GM18907 (cell line): Measurements from ENCODE around the gene GNPTAB.
"Not testable (repeated sequence)": the region's sequence is repeated elsewhere in the genome, so short reads cannot be mapped to it uniquely, and the experiment has no call there.

Experiments
- ATAC-seq: cut with Tn5 transposase; IDR thresholded peaks from one replicate; pipeline ENCODE4 v1.9.1; 2021; ENCODE audit warnings: mild to moderate bottlenecking, moderate library complexity; ENCODE audit not compliant: unreplicated experiment

GNPTAB gene

DNA sequence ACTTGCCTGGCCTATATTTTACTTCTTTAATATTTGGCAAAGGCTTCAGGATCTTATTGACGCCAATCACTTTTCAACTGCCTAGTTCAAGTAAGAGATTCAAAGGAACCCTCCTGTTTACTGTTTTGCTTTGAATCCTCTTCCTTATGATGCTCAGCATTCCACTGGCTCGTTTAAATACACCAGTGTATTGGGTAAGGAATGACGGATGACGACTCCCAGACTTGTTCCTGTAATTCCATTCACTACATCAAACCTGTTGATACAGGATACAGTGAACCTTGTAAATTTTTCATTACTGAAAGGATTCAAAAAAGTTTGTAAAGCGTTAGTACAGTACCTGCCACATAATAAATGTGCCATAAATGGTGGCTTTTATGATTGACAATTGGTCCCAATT, 89.8 kb downstream of the GNPTAB start:
- ATAC-seq, result no peak

DNA sequence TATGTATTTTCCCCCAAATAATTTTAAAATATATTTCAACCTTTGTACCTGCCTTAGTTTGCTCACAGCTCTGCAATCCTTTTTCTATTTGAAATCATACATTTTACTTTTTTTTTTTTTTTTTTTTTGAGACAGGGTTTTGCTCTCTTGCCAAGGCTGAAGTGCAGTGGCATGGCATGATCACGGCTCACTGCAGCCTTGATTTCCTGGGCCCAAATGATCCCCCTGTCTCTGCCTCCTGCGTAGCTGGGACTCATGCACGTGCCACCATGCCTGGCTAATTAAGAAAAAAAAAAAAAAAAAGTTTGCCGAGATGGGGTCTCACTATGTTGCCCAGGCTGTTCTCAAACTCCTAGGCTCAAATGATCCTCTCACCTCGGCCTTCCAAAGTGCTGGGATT, 90.2 kb downstream of the GNPTAB start:
- ATAC-seq, result no peak

DNA sequence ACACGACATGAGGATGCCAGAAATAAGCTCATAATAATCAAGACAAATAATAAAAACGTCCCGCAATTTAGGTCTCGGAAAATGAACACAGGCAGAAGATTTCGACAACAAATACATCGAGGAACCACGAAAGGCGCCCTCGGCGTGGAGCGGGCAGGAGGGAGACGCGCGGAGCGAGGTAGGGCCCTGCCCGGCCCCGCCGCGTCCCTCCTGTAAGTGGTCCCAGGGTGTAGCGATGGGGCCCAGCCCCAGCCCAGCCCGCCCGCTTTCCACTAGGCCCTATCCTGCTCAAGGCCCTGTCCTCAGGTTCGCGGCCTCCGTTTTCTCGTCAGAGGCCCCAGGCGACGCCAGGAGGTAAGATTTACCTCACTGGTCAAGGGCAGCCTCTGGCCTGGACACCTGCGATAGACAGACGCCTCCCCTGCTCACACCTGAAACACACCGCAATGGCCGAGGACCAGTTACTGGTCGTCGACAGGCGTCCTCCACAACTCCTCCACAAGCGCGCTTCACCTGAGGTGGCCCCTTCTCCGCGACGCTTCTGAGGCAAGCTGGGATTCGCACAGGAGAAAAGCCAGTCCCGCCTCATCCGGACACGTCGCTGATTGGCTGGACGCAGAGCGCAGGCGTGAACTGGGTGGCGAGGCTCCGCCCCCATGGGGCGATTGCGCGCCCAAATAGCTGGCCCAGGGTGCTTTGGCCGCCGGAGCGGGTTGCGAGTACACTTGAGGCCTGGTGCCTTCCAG, 91.7 kb downstream of the GNPTAB start, which contains the start of gene SYCP3:
TSS of gene SYCP3 (minus strand) at position 543 of the 746 bp plus-strand sequence. CDS start 1,527 bp downstream, outside the sequence.
- ATAC-seq, result no peak

DNA sequence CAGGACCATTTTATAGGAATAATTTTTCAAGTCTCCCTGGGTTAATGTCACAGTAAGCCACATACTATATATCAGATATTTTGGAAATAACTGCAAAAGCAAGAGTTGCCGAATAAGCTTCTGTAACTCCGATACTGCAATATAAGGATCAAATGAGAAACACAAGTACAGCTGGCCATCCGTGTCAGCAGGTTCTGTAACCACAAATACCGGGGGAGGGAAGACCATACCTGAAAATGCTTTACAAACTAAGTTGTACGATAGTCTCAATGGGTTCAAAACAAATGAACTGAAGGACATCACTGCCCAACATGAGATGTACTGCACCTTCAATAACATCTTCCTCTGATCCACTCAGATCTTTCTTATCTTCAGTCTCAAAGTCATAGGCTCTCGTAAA, 93.3 kb downstream of the GNPTAB start:
- no peak for ATAC-seq

DNA sequence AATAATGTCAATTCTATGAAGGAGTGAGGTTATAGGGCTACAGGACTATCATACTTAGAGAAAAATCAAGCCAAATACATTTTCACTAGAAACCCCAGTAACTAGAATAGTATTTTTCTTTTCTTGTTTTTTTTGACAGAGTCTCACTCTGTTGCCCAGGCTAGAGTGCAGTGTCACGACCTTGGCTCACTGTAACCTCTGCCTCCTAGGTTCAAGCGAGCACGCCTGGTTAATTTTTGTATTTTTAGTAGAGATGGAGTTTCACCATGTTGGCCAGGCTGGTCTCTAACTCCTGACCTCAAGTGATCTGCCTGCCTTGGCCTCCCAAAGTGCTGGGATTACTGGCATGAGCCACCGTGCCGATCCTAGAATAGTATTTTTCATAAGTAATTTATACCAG, 96.3 kb downstream of the GNPTAB start:
- ATAC-seq, result not testable (repeated sequence)

DNA sequence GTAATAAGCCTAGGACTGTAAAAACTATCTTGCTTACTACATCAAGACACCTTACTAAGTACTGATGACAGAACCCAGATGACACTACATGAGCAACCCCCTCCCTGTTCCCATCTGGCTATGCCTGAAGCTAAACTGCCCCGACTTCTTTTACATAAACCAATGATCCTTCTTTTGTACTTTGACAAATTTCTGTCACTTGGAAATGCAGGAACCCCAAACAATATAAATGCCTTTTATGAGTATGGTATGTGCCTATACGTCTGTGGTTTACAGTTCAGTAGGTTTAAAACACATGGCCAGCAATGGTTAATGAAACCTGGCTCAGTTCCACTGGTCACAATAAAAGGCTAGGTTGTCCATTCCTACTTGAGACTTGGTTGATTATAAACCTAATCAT, 97.6 kb downstream of the GNPTAB start:
- no peak for ATAC-seq

DNA sequence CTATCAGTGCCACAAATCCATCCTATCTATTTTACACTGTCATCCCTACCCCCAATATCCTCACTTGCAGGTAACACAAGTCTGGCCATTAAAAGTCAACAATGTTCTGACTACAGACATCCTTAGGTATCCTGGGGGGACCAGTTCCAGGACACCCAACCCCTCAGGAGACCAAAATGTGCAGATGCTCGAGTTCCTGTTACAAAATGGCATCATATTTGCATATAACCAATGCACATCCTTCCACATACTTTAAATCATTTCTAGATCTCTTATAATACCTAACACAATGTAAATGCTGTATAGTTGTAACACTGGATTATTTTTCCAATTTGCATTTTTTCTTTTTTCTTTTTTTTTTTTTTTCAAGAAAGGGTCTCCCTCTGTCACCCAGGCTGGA, 98.4 kb downstream of the GNPTAB start:
- ATAC-seq, result no peak

DNA sequence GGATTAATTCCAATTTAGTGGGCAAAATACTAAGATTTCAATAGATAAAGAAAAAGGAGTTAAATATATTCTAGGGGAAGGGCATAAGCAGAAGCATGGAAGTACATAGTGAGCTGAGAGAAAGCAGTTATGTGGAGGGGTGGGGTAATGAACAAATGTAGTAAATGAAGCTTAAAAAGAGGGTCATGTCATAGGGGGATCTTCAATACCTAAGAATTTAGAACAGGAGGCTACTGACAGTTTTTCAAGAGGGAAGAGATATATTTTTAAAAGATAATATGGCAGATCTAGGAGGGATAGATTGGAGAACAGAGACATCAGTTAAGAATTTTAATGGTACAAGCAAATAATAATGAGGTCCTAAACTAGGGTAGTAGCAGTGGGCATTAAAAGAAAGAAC, 100.9 kb downstream of the GNPTAB start:
- no peak for ATAC-seq

DNA sequence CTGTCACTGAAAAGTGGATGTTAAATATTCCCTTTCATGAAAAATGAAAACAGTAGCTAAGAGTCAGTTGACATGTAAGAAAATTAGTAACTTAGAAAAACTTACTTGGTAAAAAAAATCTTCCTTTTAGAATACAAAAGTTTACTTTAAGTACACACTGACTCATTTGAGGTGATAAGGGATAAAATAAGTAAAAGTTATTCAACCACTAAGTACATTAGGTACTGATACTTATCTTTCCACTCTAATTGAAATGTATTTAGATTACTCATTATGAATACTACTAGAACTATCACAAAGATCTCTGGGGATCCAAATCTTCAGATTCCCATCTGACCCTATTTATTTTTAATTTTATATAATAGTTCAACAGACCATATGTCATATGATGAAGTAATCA, 103.7 kb downstream of the GNPTAB start:
- ATAC-seq, result no peak

DNA sequence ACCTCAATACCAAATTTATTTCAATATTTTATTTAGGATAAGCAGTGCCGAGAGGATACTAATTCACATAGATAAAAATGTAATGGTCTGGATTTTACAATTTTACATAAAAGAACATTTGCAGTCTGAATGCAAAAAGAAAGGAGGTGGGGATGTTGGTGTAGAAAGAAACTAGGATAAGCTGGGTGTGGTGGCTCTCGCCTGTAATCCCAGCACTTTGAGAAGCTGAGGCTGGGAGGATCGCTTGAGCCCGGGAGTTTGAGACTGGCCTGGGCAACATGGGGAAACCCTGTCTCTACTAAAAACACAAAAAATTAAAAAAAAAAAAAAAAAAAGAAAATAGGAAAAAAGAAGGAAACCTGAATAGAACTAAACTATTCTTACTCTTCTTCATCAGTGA, 108.4 kb downstream of the GNPTAB start:
- ATAC-seq, result no peak

DNA sequence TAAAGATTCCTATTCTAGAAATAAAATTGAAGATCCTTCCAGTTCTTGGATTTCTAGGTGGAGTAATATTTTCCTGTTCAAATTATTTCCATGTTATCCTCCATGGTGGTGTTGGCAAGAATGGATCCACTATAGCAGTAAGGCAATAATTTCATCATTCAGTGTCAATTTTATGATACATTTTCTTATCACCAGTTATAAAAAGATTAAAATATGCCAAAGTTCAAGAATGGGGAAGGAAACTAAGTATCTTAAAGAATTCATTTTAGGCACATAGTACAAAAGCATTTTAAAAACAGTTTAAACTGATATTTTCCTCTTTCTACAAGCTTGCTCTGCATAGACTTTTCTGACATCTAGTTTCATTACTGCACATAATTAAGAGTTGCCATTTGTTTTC, 110.6 kb downstream of the GNPTAB start:
- ATAC-seq, result no peak

DNA sequence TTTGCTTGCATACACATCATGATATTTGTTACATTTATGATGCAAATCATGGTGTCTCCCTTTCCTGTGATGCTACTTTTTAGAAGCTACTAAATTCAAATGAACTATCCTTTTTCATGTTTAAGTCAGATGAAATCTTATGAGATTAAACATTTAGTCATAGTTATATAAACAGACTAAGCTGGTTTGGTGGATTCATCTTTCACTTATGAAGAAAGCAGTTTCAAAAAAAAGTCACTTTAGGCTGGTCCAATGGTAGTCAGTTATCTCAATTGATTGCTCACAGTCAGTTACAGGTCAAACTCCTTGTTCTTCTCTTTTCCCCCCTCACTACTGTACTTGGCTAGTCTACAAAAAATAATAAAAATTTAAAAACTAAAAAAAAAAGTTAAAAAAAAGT, 111.2 kb downstream of the GNPTAB start:
- ATAC-seq, result no peak

DNA sequence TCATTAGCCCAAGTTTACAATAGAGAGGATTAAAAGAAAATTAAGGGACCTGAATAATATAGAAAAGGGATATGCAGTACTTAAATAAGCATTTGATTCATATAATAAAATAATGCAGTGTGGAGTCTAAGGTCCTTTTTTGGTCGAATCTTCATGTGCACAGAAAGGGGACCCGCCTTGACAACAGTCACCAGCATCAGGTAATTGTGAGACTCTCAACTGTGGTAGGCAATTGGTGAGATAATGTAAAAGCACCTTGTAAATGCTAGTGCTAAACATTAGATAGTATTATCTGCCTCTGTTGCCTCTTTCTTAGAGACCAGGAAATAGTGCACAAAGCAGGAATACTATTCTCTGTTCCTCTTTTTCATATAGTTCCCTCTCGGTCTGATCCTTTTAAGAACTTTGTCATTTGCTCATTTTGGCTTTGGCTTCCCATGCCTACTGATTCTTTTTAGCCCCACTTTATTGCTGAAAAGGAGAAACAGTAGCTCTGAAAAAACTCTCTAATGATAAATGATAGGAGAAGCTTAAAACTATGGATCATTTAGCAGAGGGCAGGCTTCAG, 115.8 kb downstream of the GNPTAB start:
- no peak for ATAC-seq

DNA sequence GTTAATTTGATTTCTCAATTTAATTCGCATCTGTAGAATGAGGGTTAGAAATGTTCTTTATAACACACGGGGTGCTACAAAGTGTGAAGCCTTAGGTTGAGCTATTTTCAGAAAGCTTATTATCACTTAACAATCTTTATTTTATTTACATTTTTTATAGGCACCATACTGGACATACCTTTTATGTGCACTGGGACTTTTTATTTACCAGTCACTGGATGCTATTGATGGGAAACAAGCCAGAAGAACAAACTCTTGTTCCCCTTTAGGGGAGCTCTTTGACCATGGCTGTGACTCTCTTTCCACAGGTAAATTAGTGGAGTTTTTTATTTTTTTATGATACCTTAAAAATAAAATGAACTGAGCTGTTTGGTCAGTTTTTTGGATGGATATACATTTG, 116.8 kb downstream of the GNPTAB start:
- ATAC-seq, result no peak

DNA sequence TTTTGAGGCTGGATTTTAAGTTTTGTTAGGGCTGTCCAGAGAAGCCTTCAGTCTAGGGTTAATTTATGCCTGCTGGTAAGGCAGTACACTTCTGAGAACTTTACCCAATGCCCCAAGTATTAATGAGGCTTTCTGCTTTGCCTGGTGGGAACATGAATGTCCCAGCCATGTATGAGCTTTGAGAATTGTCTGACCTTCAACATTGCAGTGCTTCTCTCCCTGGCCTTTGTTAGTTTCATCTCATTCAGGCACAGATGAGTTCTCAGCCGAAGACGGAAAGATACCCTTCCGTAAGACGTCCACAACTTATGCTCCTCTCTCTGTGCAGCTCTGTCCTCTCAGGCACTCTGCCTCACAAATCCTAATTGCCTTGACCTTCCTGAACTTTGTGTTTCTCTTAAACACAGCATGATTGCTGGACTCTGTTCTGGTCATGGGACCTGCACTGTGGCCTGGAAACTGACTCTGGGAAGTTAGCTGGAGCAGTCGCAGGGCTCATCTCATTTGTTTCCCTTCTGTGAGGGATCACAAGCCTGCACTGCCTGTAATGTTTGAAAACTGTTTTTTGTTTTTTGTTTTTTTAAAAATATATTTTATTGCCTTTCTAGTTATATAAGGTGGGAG, 117.6 kb downstream of the GNPTAB start:
- ATAC-seq, result no peak

DNA sequence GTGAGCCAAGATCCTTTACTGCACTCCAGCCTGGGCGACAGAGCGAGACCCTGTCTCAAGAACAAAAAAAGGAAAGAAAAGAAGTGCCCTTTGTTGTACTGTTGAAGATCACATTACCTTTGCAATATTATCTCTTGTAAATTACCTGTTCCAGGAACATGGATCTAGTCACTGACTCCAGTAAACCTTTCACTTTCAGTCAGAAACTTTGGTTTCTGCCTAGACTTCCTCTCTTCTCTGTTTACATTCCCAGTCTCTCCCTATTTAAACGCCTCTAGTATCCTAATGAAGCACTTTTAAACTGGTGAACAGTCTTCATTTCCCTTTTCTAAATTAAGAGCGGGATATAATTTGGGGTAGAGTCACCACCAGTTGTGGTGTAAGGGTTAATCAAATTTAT, 120.5 kb downstream of the GNPTAB start:
- no peak for ATAC-seq

DNA sequence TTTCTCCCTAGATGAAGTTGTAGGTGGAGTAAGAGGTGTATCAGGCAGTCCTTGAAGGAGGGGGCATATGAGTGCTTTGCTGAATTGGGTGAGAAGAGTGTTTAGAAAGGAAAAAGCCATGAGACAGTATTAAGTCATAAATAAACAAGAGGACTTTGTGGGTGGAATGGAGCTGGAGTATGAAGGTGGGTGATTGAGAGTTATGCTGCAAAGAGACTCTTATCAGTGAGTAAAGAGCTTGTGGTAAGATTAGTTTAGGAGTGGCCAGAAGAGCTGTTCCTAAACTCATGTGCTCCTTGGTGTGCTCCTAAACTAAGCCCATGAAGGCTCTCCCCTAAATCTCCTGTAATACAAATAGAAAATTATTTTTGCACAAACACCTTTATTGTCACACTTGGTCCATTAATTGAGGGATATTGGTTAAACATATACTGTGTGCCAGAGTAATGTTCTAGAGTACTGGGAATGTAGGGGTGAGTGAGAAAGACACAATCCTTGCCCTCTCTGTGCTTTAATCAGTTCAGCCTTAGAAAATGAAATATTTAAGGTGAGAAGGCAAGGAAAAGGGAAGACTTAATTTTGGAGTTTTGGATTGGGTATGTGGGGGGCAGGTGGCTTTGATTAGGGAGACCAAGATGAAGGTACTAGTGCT, 123.5 kb downstream of the GNPTAB start:
- no peak for ATAC-seq

DNA sequence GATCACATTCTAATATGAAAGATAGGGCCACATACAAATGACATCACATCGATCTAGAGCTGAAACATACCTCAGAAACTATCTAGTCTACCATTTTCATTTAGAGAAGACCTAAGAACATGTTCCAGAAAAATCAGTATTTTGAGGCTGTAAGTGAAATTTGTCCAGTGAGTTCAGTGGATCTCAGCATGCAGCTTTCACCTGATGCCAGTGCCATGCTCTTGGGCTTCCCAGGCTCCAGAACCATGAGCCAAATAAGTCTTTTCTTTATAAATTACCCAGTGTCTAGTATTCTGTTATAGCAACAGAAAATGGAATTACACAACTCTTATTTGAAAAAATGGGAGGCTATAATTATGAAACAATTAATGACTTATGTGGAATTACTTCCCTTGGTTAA, 124.4 kb downstream of the GNPTAB start:
- no peak for ATAC-seq

DNA sequence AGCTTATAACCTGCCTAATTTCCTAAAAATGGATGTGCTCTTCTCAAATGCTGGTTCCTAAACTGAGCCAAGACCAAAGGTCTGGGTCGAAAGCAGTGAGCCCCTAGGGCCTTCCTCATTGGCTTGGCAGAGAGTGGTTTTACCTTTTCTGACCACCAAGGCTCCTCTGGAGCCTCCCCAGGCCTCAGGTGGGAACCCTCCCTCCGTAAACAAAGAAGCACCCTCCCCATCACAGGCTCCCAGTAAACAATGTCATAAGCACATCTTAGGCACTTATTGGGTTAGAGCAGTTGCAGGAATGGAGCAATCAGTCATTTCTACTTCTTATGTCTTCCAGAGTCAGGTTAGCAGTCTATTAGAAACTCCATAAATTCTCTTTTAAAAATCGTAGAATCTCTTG, 127.3 kb downstream of the GNPTAB start:
- no peak for ATAC-seq

DNA sequence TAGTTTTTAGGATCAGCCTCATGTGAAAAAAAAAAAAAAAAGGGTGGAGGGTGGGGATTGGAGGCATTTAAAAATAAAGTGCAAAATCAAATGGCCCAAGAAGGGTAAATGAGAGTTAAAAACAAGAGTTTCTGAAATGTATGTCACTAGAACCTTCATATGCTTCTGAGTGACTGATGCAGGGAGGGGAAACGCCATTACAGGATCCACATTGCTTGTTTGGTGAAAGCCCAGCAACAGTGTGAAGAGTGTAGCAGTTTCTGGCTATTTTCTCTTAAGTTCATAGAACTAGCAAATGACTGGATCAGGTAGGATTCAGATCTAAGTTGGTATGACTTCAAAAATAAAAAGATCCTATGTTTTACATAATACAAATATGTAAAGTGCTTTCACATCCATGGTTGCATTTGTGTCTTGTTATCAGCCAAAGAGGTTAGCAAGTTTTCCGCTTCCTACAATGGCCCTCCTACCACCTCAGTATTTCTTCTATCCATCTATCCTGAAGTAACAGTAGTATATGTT, 130.4 kb downstream of the GNPTAB start:
- ATAC-seq, result no peak

DNA sequence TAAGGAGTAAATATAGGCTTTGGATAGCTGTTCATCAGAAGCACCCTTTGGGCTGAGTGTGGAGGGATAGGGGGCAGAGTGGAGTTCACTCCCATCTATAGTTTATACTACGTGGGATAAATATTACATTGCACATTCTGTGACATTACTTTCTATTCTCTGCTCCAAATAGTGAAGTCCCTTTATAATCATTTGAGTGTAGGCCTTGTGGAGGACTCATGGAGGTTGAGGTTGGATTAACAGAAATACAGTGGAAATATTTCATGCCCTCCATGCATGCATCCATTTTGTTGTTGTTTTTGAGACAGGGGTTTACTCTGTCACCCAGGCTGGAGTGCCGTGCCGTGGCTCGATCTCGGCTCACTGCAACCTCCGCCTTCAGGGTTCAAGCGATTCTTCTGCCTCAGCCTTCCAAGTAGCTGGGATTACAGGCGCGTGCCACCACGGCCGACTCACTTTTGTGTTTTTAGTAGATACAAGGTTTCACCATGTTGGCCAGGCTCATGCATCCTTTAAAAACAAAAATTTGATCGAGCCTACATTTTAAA, 131.9 kb downstream of the GNPTAB start:
- no peak for ATAC-seq
